ELF-1 (cell line): ENCODE data around the gene BOD1L1.

ENCODE experiments used
- DNase-seq: peaks from one replicate; pipeline ENCODE4 v3.0.0-alpha.2; 2016; ENCODE audit warnings: low read depth, low spot score

The BOD1L1 gene

DNA sequence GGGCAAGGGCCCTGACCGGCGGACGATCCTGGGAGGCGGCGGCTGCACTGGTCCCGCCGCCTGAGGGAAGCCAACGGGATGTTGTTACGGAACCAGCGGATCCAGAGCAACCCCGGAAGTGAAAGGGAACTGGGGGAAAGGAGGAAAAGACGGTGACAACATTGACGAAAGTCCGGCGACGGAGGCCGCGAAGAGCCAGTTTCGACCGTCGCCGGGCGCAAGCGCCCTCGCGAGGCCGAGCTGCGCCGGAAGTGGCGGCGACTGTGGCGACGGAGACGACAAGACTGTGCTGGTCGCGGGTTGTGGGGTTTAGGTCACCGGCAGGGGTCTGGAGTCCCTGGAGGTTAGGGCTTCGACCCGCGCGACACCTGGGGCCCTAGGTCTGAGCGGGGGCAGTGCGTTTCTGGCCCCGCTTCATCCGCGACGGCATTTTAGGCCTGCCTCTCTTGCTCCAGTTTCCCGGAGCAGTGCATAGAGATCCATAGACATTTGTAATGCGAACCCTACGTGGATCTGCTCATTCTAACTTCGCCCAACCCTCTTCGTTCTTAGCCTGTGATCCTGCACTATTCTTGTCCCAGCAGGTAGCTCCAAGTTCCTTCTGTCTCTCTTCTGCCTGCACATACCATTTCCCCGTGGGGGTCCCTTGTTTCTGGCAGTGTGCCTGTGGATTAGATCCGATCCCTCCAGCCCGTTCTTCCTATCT, at the start of gene BOD1L1:
Gene BOD1L1 (minus strand): TSS at position 120 of the 706 bp plus-strand sequence. CDS start 138 bp downstream, outside the sequence.
- DNase-seq = peak; percentile 95

DNA sequence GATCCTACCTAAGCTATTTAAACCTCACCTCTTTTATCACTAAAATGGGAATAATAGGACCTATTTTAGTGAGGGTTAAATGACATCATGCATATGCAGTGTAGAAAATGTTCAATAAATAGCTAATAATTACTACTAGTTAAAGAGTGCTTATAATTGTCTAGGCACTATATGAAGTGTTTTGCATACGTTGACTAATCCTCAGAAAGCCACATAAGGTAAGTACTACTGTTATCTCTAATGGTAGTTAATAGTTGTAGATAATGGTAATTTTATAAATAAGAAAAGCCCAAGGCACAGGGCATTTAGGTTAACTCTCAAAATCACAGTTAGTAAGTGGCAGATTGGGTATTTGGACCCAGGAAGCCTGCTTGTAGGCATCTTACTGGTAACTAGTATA, 47.4 kb upstream of the BOD1L1 start:
- DNase-seq = no peak

DNA sequence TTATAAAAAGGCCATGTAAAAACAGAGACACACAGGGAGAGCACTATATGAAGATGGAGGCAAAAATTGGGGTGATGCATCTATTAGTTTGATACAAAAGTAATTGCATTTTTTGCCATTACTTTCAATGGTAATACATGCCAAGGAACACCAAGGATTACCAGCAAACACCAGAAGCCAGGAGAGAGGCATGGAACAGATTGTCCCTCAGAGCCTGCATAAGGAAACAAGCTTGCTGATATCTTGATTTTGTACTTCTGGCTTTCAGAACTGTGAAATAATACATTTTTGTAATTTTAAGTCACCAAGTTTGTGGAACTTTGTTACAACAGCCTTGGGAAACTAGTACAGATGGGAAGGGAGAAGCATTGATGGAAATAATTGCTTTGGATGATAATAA, 45.6 kb upstream of the BOD1L1 start:
- DNase-seq = no peak

DNA sequence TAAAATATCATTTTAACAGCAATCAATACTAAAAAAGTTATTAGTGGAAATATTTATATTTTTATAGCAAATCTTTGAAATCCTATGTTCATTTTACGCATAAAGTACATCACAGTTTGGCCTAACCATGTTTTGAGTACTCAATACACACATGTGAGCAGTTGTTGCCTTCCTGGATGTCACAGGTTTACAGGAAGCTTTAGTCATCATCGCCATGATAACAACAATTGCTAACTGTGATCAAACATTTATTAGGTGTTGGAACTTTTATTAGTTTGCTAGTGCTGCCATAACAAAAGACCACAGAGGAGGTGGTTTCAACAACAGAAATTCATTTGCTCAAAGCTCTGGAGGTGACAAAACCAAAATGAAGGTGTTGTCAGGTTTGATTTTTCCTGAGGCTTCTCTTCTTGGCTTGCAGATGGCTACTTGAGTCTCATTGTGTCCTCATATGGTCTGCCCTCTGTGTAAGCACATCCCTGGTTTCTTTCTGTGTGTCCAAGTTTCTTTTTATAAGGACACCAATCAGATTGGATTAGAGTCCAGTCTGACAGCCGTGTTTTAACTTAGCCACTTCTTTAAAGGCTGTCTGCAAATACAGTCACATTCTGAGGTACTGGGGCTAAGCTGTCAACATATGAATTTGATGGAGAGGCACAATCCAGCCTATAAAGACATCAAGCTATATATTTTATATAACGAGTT, 43.1 kb upstream of the BOD1L1 start:
- no peak for DNase-seq

DNA sequence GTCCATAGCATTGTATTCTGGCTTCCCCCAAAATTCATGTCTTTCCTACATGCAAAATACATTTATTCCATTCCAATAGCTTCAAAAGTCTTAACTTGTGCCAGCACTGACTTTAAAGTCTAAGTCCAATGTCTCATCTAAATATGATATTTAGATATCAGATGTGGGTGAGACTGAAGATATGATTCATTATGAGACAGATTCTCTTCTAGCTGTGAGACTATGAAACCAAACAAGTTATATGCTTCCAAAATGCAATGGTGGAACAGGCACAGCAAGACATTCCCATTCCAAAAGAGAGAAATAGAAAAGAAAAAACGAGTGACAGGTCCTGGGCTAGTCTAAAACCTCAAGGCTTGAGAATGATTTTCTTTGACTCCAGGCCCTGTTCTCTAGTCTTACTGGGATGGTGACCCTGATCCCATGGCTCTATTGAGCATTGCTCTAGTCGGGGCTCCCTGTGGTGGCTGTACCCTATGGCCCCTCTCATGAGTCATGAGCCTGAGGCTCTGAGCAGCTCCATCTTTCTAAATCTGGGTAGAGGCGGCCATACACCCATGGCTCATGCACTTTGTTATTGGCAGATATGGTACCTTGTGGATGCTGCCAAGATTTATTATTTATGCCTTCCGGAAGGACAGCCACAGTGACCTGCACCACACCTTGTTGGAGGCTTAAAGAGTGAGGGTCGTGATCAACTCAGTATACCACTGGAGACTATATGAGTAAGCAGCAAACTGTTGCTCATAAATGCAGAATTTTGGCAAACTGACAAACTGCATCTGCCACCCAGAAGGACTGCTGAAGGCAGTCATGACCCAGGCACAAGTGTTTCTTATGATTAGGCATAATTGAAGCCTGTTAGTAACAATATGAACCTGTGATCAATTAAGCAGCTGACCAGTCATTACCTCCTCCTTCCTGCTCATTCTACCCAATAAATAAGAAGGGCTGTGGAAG, 38.5 kb upstream of the BOD1L1 start:
- no peak for DNase-seq

DNA sequence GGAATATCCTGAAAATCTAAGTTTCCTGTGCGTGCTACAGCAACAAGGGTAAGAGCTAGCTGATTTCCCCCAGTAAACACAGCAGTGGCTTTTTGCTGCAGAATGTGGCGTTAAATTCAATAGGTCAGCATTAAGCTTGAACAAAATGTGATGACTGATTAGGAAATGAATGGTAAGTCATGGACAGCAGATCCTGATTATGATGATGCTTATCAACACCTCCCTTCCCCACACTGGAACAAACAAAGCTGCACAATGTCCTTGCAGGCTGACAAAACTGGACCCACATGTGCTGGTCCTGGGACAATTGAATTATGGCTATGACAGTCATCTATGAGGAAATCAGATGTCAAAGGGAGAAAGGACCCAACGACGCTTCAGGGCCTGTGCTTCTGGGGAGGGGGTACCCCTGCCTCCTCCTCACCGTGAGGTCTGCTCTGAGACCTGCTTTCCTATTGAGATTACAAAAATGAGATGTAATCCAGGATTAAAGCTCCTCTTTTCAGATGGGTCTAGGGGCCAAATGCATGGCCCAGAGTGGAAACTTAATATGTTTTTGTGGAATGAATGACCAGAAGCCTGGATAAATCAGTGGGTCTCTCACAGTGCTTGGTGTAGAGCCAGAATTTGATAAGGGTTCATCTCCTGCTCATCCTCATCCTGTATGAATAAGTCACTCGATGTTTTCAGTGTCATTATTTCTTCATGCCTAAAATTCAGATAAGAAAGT, 32.0 kb upstream of the BOD1L1 start:
- no peak for DNase-seq

DNA sequence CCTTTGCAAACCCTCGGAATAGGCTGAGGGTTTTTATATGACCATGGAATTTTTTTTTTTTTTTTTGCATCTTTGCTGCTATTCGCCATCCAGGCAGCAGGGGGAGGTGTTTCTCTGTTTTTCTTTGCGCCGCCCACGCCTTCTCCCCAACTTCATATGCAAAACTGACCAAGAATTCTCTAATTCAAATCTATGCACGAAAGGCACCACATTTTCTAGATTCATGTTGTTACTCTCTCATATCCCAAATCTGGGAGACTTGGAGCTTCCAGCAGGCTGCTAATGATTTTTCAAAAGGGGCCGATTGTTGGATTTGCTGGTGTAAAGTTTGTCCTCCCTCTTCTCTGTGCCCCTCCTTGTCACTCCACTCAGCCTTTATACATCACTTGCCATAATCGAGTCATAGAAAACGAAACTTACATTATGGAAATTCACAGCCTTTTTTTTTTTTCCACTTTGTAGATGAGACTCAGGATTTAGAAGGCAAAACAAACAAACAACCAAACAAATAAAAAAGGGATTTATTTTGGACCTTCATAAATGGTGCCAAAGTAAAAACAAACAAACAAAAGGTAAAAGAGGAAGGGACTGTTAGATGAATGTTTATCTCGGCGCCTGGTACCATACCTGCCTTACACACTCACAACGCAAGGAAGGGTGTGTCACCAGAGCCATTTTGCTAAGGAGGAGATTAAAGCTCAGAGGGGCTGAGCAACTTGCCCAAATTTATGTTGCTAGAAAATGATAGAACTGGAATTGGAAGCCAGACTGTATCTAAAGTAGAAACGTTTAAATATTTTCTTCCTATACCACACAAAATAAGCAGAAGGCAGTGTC, 29.3 kb upstream of the BOD1L1 start:
- peak; percentile 77 for DNase-seq

DNA sequence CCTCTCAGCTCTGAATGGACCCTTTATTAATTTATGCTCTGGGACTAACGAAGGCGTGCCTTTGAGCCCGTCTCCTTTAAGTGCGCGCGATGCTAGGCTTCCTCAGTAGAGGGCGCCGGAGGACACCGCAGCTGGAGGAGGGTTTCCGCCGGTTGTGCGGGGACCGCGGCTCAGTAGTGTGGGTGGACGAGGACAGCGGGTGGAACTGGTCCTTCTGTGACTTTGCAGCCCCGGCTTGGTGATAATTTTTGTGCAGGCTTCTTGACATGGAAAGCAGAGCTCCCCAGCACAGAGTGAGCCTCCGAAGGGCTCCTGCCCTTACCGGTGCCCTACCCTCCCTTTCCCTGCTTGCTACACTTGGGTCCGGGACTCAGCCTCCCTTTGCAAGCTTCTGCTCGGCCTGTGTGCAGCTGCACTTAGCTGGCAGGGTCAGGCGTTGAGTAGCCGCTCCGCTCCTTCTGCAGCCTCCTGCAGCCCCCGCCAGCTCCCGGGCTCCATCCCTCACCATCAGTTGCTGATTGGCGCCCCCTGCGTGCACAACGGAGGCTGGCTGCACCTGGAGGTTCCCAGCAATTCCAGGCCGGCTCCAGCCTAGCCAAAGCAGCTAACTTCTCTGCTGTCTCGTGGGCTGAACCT, 26.8 kb upstream of the BOD1L1 start:
- peak; percentile 92 for DNase-seq

DNA sequence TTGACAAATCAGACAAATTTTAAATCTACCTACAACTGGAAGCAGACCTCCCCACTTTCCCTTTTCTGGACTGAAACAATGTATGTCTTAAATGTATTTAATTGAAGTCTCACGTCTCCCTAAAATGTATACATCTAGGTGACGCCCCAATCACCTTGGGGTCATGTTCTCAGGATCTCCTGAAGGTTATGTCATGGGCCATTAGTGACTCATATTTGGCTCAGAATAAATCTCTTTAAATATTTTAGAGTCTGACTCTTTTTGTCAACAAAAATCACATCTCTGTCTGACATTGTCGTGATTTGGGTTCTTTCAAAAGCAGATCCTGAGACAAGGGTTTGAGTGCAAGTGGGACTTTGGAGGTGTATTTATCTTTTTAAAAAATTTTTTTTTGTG, 26.2 kb upstream of the BOD1L1 start:
- DNase-seq = no peak

DNA sequence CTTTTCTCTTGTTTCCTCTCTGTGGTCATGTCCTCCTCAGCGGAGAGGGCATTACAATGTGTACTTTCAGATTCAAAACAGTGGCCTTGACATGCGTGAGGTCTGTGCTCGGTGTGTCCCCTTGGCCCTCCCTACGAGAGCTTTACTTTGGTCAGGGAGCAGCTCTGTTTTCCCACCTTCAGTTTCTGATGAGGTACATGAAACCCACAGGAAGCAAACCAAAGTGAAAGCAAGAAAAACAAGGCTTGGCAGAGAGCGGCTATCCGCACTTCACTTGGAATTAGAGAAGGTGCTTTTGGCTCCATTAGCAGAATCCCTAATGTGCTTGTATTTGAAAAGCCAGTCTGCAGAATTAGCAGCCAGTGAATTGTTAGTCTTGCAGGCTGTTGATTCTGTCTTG, 19.5 kb upstream of the BOD1L1 start:
- peak; percentile 11 for DNase-seq

DNA sequence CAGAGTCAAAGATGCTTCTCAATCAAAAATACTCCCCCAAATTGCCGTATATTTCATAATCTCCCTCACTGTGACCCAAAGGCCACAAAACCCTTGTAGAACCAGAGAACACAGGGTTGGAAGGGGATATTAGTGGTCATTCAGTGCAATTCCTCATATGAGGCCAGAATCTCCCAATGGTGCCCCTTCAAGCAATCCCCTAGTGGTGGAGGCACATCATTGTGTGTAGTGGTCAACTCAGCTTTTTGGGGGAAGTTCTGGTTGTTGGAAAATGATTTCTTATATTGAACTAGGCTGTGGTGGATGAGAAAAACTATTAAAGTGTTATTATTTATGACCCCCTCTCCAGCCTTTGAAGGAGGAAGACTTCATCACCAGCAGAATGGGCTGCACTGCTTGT, 17.6 kb upstream of the BOD1L1 start:
- no peak for DNase-seq

DNA sequence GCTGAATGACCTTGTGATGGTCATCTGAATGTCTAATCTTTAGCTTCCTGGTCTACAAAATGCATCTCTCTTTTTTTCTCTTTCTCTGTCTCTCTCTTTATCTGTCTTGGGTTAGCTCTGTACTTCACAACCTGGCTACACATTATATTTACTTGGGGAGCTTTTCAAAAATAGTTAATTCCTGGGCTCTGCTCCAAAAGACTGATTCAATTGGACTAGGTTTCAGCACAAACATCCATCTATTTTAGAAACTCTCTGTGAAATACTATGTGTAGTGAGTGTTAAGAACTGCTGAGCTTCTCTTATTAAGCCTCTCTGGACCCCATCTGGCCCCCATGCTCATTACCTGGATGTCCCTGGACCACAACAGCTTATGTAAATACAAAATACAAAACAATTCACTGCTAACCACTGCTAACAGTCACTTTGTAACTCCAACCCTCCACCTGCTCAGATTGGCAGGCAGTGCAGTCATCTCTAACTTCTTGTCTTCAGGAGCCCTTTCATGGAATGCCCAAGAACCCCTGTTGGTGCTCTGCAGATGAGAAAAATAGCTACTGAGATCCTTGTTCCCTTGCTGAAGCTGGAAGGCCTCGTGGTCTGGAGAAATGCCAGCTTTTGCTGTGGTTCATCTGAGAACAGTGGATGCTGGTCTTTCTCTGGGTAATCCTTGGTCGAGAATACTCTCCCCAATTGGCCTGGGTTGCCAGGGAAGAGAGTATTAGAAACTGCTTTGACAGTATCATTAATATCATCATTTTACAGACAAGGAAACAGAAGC, 14.8 kb upstream of the BOD1L1 start:
- DNase-seq = no peak

DNA sequence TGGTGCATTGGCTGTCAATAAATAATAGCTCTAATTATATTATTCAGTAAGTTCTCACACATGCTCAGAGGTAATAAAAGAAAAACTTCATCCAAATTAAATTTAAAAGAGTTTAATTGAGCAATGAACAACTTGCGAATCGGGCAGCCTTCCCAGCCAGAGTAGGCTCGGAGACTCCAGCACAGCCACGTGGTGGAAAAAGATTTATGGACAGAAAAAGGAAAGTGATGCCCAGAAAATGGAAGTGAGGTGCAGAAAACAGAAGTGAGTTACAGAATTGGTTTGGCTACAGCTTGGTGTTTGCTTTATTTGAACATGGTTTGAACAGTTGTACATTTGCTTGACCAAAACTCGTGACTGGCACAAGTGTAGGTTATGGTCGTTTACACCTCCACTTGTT, 13.6 kb upstream of the BOD1L1 start:
- no peak for DNase-seq

DNA sequence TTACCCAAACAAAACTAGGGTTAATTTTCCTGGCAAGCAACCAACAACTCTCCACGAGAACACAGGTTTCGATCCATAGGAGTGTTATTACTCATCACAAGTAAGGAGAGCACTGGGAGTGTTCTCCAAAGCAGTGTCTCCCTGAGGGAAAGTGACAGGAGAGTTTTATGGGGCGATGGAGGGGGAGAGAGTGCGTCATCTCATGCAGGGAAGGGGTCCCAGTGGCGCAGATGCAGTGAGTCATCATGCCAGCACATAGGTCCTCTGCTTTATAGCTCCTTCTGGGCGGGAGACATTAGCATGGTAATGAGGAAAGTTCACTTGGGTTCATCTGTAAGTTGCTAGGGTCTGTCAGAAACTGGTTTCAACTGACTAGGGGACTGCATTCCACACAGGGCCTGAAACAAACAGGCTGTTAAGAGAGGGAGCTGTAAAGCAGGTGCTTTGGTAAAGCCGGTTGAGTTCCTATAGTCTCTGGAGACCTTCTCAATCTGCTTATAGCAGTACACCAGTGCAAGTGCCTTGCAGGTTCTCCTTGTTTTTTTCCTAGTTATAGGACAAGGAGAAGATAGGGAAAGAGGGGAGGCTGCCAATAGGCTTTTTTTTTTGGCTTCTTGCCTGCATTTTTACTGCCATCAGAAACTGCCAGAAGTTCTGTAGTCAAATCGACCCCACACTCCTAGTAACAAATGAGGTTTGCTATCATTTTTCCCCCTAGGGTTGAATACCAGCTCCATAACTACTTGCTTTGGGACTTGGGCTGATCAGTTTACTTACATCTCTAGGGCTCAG, 12.8 kb upstream of the BOD1L1 start:
- peak; percentile 89 for DNase-seq

DNA sequence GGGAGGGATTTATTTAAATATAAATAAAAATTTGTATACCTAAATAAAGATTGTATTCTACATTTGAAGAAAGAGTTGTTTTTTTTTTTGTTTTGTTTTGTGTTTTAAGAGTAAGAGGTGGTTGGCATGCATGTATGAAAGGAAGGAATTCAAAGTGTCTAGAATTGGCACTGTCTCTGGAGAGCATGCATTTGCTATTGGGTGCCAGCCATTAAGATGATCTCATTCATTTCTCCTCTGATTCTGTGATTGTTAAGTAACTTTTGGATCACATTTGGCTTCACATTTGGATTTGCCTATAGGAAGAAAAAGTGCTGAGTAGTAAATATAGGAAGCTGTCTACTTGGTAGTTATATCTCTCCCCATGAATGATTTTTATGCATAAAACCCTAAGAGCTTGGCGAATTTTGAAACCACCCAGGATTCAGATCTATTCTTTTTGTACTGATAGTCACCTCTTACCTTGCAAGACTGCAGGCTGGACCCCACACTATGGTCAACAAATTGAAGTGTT, 7.8 kb upstream of the BOD1L1 start:
- DNase-seq = no peak

DNA sequence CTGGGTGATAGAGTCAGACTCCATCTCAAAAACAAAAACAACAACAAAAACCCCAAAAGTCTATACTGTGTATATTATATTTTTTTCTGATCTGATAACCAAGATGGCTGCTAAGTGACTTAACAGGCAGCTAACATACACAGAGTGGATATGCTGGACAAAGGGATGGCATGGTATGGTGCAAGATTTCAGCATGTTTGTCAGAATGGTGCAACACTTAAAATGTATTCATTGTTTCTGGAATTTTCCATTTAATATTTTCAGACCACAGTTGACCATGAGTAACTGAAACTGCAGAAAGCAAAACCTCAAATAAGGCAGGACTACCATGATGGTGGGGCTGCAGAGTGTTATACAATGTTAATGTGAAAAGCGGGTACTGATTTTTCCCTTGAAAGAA, 6.1 kb upstream of the BOD1L1 start:
- DNase-seq = no peak

DNA sequence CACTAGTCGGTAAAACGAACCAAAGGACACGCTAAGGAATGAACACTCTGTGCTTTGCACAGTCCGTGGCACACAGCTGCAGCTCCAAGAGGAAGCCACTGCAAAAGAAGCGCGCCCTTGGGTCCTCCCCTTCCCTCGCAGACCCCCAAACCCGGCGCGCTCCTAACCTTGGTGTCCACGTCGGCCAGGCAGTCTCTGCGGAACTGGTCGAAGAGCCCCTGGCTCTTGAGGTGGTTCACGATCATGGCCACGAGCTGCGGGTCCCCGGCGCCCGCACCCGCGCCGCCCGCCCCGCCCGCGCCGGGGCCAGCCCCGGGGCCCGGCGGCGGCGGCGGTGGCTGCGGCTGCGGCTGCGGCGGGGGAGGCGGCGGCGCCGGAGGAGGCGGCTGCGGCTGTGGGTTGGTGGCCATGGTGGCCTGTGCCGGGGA, 333 bp downstream of the BOD1L1 start:
- DNase-seq = peak; percentile 32

DNA sequence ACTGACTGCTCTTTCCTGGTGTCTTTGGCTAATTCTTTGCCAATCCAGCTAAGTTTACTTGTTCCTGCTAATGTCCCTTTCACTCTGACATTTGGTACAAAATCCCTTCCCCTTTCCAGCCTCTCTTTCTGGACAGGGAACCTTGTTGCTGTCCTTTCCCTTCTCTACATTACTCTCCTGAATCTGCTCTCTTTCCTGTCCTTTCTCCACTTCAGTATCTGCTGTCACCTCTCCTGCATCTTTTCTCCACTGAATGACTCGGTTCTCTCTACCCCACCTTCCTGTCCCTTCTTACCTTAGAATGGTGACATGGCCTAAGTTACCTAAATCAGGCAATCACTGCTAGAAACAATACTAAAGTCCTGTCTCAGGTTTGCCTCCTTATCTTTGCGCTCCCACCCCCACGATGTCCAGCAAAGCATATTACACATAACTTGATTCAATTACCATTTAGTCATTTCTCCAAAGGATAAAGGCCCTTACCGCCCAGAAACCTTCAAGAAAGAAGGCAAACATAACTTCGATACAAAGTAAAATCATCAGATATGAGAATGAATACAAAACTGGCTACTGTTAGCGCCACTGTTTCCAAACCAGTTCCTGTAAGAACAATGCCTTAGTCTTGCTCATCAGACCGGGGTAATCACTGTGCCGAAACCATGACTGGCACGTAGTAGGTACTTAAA, 890 bp downstream of the BOD1L1 start:
- DNase-seq = no peak
